Activated T-helper 1 cell treated with anti-CD3 and anti-CD28 coated beads, Interleukin-2, amount 50 U/mL, for 16 hours (primary cell): ENCODE results near the gene FAM204A.

Source experiments
- DNase-seq, 2 donors: peaks; one replicate each; pipeline ENCODE4 v3.0.0-alpha.2; 2020; ENCODE audit warnings: low read depth in 1 of 2, low spot score in 1 of 2

Gene FAM204A

GRCh38 chr10:118251791-118252190 lies 90.3 kb downstream of the FAM204A start:
- no peak for DNase-seq

GRCh38 chr10:118249714-118250113 lies 92.4 kb downstream of the FAM204A start:
- no peak for DNase-seq
